Esophagus squamous epithelium (tissue), 5 donors: Measurements from ENCODE around the gene TRPC4. TPM values are rescaled to one million over a fixed set of nuclear protein-coding genes. Genes with fewer than 3 reads are reported as not detected.
A peak's percentile ranks its signal among the peaks of the same experiment; 100 is the strongest.

Source experiments
- DNase-seq: peaks from one replicate; lab custom pipeline; 2025; lab: John Stamatoyannopoulos, UW
- H3K27ac ChIP-seq, 4 donors: fragments of 200-600 bp; sonication (generic); one replicate each; pipeline ENCODE4 v1.5.1; 2016 to 2019; ENCODE audit warnings: mild to moderate bottlenecking in 1 of 4
- H3K27me3 ChIP-seq, 4 donors: fragments of 200-600 bp; sonication (generic); 1 replicate in 3 of 4; 2 replicates in 1 of 4; pipeline versions ENCODE4 v1.5.1 to v1.6.0; 2017 to 2021; ENCODE audit warnings: antibody characterized with exemption in 1 of 4
- H3K36me3 ChIP-seq, 3 donors: fragments of 200-600 bp; sonication (generic); one replicate each; pipeline ENCODE4 v1.5.1; 2016 to 2019
- H3K4me1 ChIP-seq, 3 donors: fragments of 200-600 bp; sonication (generic); one replicate each; pipeline ENCODE4 v1.5.1; 2017 to 2019
- H3K4me3 ChIP-seq, 4 donors: fragments of 200-600 bp; sonication (generic); 1 replicate in 3 of 4; 2 replicates in 1 of 4; pipeline ENCODE4 v1.5.1; 2016 to 2019; ENCODE audit warnings: mild to moderate bottlenecking in 2 of 4, moderate library complexity in 1 of 4
- H3K9me3 ChIP-seq, 3 donors: fragments of 200-600 bp; sonication (generic); one replicate each; pipeline ENCODE4 v1.5.1; 2016 to 2019
- POLR2A ChIP-seq, 4 donors: fragments of 450-650 bp; IDR thresholded peaks; one replicate each; pipeline ENCODE4 v1.6.1; 2017; ENCODE audit warnings: antibody characterized with exemption in 4 of 4, mild to moderate bottlenecking in 4 of 4, moderate library complexity in 3 of 4
- WGBS, 2 donors: methylation state at CpG; one replicate each; pipeline ENCODE4 v1.1.5; 2018; 5-methylcytosine and 5-hydroxymethylcytosine counted together
- intact Hi-C: fragments of 100-400 bp; cut with DNase I; formaldehyde crosslinking; loops from one replicate; pipeline ENCODE4 v1.15.0; 2022
- total RNA-seq, 4 donors: library from RNA; depleted of rRNA; stranded (reverse); fragments of >200 nt; gene quantifications; one replicate each; pipeline ENCODE4 v1.1.0, GENCODE V29; 2016
- TF ChIP-seq, protein P1 (sequence below), 6 experiments: fragments of 450-650 bp in 4 of 6; fragments of 200-600 bp in 2 of 6; sonication (generic) in 2 of 6; IDR thresholded peaks; one replicate each; pipeline ENCODE4 v1.5.1; 2016 to 2019; ENCODE audit warnings: antibody characterized with exemption in 6 of 6, mild to moderate bottlenecking in 4 of 6, moderate library complexity in 4 of 6
- donor health status: DM: yes; HTN: yes; CAD: no.

TRPC4 gene
- total RNA-seq, 4 donors from 2014 or later = 0.09 to 0.19 (median 0.13) TPM; not detected in 1

DNA sequence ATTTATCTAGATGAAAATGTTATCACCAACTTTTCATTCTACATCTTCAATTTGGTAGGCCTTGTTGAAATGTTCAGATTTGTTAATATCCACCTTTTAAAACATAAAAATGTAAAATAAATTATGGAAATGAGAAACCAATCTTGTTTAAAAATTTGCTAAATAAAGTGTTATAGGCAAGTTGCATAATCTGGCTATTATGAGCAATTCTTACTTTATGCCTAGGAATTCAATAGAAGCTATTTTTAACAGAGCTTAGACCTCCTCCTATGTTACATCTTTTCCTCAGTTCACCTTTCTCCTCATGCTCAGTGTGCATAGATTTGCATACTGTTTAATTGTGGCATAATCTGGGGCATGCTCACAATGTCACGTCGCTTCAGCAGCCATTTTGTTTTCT is 183.1 kb downstream of the TRPC4 start:
- no peak overlapping the region for H3K27ac ChIP-seq
- no peak for DNase-seq
- intact Hi-C loops = no loop called here
- no peaks in the 10 kb centered on the region for H3K4me1 ChIP-seq
- no peaks in the 10 kb centered on the region for H3K27me3 ChIP-seq
- TF ChIP-seq, protein P1, sequence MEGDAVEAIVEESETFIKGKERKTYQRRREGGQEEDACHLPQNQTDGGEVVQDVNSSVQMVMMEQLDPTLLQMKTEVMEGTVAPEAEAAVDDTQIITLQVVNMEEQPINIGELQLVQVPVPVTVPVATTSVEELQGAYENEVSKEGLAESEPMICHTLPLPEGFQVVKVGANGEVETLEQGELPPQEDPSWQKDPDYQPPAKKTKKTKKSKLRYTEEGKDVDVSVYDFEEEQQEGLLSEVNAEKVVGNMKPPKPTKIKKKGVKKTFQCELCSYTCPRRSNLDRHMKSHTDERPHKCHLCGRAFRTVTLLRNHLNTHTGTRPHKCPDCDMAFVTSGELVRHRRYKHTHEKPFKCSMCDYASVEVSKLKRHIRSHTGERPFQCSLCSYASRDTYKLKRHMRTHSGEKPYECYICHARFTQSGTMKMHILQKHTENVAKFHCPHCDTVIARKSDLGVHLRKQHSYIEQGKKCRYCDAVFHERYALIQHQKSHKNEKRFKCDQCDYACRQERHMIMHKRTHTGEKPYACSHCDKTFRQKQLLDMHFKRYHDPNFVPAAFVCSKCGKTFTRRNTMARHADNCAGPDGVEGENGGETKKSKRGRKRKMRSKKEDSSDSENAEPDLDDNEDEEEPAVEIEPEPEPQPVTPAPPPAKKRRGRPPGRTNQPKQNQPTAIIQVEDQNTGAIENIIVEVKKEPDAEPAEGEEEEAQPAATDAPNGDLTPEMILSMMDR (IDR thresholded peaks at IDR 0.05) = no peak
- no peak for TF ChIP-seq POLR2A (IDR thresholded peaks at IDR 0.05)
- 95 to 96% methylated on average over 2 of the region's 2 CpGs for WGBS, 2 donors
- H3K36me3 ChIP-seq = no peaks in the 10 kb centered on the region
- no peaks in the 10 kb centered on the region for H3K9me3 ChIP-seq
- no peak overlapping the region for H3K4me3 ChIP-seq

GRCh38 chr13:37685206-37685605 is 184.4 kb downstream of the TRPC4 start:
- H3K4me3 ChIP-seq = no peak overlapping the region
- H3K4me1 ChIP-seq = no peaks in the 10 kb centered on the region
- no peak for DNase-seq
- H3K36me3 ChIP-seq = no peaks in the 10 kb centered on the region
- intact Hi-C loops = no loop called here
- no peaks in the 10 kb centered on the region for H3K27me3 ChIP-seq
- no peak overlapping the region for H3K27ac ChIP-seq
- TF ChIP-seq, protein P1 (IDR thresholded peaks at IDR 0.05) = no peak
- no peak for TF ChIP-seq POLR2A (IDR thresholded peaks at IDR 0.05)
- H3K9me3 ChIP-seq = no peaks in the 10 kb centered on the region
- WGBS, 2 donors = 60% methylated on average over 5 of the region's 5 CpGs

DNA sequence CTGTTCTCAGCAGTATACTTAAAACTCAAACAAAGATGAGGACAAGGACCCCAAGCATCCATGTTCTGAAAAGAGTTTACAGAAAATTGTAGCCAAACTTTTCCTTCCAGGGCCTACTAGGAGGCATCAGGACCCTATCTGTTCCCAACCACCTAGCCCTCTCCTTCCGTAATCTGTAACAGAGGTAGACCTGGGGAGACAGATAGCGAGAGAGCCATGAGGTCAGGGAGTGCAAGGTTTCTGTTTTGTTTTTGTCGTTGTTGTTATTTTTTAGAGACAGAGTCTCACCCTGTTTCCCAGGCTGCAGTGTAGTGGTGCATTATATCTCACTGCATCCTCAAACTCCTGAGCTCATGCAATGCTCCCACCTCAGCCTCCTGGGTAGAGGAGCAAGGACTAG is 187.1 kb downstream of the TRPC4 start:
- no peaks in the 10 kb centered on the region for H3K4me1 ChIP-seq
- TF ChIP-seq, protein P1 (IDR thresholded peaks at IDR 0.05) = no peak
- TF ChIP-seq POLR2A (IDR thresholded peaks at IDR 0.05) = no peak
- intact Hi-C loops = no loop called here
- no peaks in the 10 kb centered on the region for H3K9me3 ChIP-seq
- peak overlapping the region in 1 of 4 donors; percentile 43 for H3K27ac ChIP-seq
- no peak for DNase-seq
- no peaks in the 10 kb centered on the region for H3K27me3 ChIP-seq
- H3K36me3 ChIP-seq = no peaks in the 10 kb centered on the region
- WGBS, 2 donors = 75 to 86% methylated on average over 3 of the region's 3 CpGs
- H3K4me3 ChIP-seq = no peak overlapping the region

- peak overlapping the region in 3 of 4 donors; percentile 19 to 43 (median 23) for H3K27ac ChIP-seq
- intact Hi-C loops = no loop called here
- H3K4me1 ChIP-seq = no peaks in the 10 kb centered on the region
- TF ChIP-seq, protein P1 (IDR thresholded peaks at IDR 0.05) = no peak
- no peak for TF ChIP-seq POLR2A (IDR thresholded peaks at IDR 0.05)
- 43 to 52% methylated on average over 6 of the region's 6 CpGs for WGBS, 2 donors
- no peaks in the 10 kb centered on the region for H3K36me3 ChIP-seq
- no peak for DNase-seq
- no peak overlapping the region for H3K4me3 ChIP-seq
- H3K27me3 ChIP-seq = no peaks in the 10 kb centered on the region
- no peaks in the 10 kb centered on the region for H3K9me3 ChIP-seq
These were observed 188.1 kb downstream of the TRPC4 start for GRCh38 chr13:37681281-37682032.

- intact Hi-C loops = no loop called here
- Histone ChIP-seq H3K27me3 (no peaks in the 10 kb centered on the region), H3K27ac (no peak overlapping the region), H3K4me1 (no peaks in the 10 kb centered on the region), H3K9me3 (no peaks in the 10 kb centered on the region), H3K36me3 (no peaks in the 10 kb centered on the region), H3K4me3 (no peak overlapping the region)
- 68 to 69% methylated on average over 5 of the region's 5 CpGs for WGBS, 2 donors
- TF ChIP-seq, protein P1 (IDR thresholded peaks at IDR 0.05) = no peak
- no peak for TF ChIP-seq POLR2A (IDR thresholded peaks at IDR 0.05)
- no peak for DNase-seq
These were observed 189.4 kb downstream of the TRPC4 start for GRCh38 chr13:37680137-37680536.
